ENCODE data around the gene HLCS.

- TF ChIP-seq CTCF (IDR thresholded peaks at IDR 0.05): no peak
- TF ChIP-seq POLR2A (IDR thresholded peaks at IDR 0.05): no peak
Measured at GRCh38 chr21:36738489-36739126, 227.9 kb downstream of the HLCS start.

Measured in right lobe of liver (tissue), 4 donors.